HEK293 (cell line): ENCODE results near the gene KCNMB1.

Experiments used
- CTCF ChIA-PET: fragments of 350-600 bp; formaldehyde crosslinking; extraction: SDS; loops from one replicate; lab custom pipeline; 2021; ENCODE audit warnings: antibody characterized with exemption; lab: Yijun Ruan, JAX
- POLR2A ChIA-PET: fragments of 300-600 bp; formaldehyde crosslinking; extraction: SDS; loops from one replicate; lab custom pipeline; 2020; ENCODE audit warnings: antibody characterized with exemption, inconsistent platforms; lab: Yijun Ruan, JAX
- H3K27ac ChIP-seq: fragments of 200-500 bp; sonication (Bioruptor generic); 2 replicates; pipeline ENCODE4 v1.5.1; 2014; ENCODE audit warnings: low read depth, low read length, control low read depth, inconsistent platforms; ENCODE audit errors: extremely low read depth
- H3K36me3 ChIP-seq, 2 experiments: fragments of 200-500 bp in 1 of 2; sonication (Bioruptor generic) in 1 of 2; 1 replicate in 1 of 2; 2 replicates in 1 of 2; pipeline ENCODE4 v1.5.1; 2014 to 2017; ENCODE audit warnings: inconsistent platforms in 2 of 2, low read length in 2 of 2; ENCODE audit not compliant: control insufficient read depth in 2 of 2, insufficient read depth in 1 of 2
- H3K4me1 ChIP-seq: fragments of 200-500 bp; sonication (Bioruptor generic); 2 replicates; pipeline ENCODE4 v1.5.1; 2014; ENCODE audit warnings: mild to moderate bottlenecking, low read length, inconsistent platforms; ENCODE audit not compliant: control insufficient read depth, insufficient read depth
- H3K4me3 ChIP-seq: 2 replicates; pipeline ENCODE4 v1.5.1; 2011; ENCODE audit warnings: low read depth, mild to moderate bottlenecking, control low read depth, low read length, moderate library complexity
- H3K9me3 ChIP-seq: fragments of 200-500 bp; sonication (Bioruptor generic); 2 replicates; pipeline ENCODE4 v1.5.1; 2014; ENCODE audit warnings: low read depth, low read length, inconsistent platforms; ENCODE audit not compliant: control insufficient read depth, insufficient read depth
- GFI1B ChIP-seq: fragments of 450-650 bp; formaldehyde crosslinking; IDR thresholded peaks from 2 replicates; pipeline ENCODE4 v1.5.1; 2016; ENCODE audit warnings: missing biosample characterization, missing genetic modification characterization
- PRDM10 ChIP-seq: fragments of 450-650 bp; formaldehyde crosslinking; IDR thresholded peaks from 2 replicates; pipeline ENCODE4 v1.5.1; 2016; ENCODE audit warnings: missing biosample characterization, missing genetic modification characterization
- YY2 ChIP-seq: fragments of 450-650 bp; formaldehyde crosslinking; IDR thresholded peaks from 2 replicates; pipeline ENCODE4 v1.5.1; 2016; ENCODE audit warnings: missing biosample characterization, missing genetic modification characterization
- ZBTB20 ChIP-seq: fragments of 450-650 bp; formaldehyde crosslinking; IDR thresholded peaks from 2 replicates; pipeline ENCODE4 v1.5.1; 2016; ENCODE audit warnings: missing biosample characterization, missing genetic modification characterization
- ZBTB7A ChIP-seq: fragments of 450-650 bp; formaldehyde crosslinking; IDR thresholded peaks from 2 replicates; pipeline ENCODE4 v1.5.1; 2016; ENCODE audit warnings: low read depth, missing biosample characterization, missing genetic modification characterization
- ZNF155 ChIP-seq: fragments of 450-650 bp; formaldehyde crosslinking; IDR thresholded peaks from 2 replicates; pipeline ENCODE4 v1.5.1; 2016; ENCODE audit warnings: missing biosample characterization, missing genetic modification characterization
- ZNF202 ChIP-seq: fragments of 450-650 bp; formaldehyde crosslinking; IDR thresholded peaks from 2 replicates; pipeline ENCODE4 v1.5.1; 2016; ENCODE audit warnings: missing biosample characterization, missing genetic modification characterization, borderline replicate concordance
- ZNF223 ChIP-seq: fragments of 450-650 bp; formaldehyde crosslinking; IDR thresholded peaks from 2 replicates; pipeline ENCODE4 v1.5.1; 2016; ENCODE audit warnings: missing biosample characterization, missing genetic modification characterization
- ZNF341 ChIP-seq: fragments of 450-650 bp; formaldehyde crosslinking; IDR thresholded peaks from 2 replicates; pipeline ENCODE4; 2016; ENCODE audit warnings: low read depth, missing biosample characterization, missing genetic modification characterization
- ZNF366 ChIP-seq: fragments of 450-650 bp; formaldehyde crosslinking; conservative IDR thresholded peaks from 2 replicates; pipeline ENCODE4 v1.5.1; 2016; ENCODE audit warnings: missing biosample characterization, missing genetic modification characterization
- ZNF394 ChIP-seq: fragments of 450-650 bp; formaldehyde crosslinking; IDR thresholded peaks from 2 replicates; pipeline ENCODE4 v1.5.1; 2016; ENCODE audit warnings: missing biosample characterization, missing genetic modification characterization, mild to moderate bottlenecking, moderate library complexity, borderline replicate concordance
- ZNF521 ChIP-seq: fragments of 450-650 bp; formaldehyde crosslinking; IDR thresholded peaks from 2 replicates; pipeline ENCODE4 v1.5.1; 2017; ENCODE audit warnings: missing biosample characterization, mild to moderate bottlenecking, missing genetic modification characterization
- ZNF548 ChIP-seq: fragments of 450-650 bp; formaldehyde crosslinking; IDR thresholded peaks from 2 replicates; pipeline ENCODE4 v1.5.1; 2016; ENCODE audit warnings: missing biosample characterization, missing genetic modification characterization
- ZNF555 ChIP-seq: fragments of 450-650 bp; formaldehyde crosslinking; conservative IDR thresholded peaks from 2 replicates; pipeline ENCODE4 v1.5.1; 2017; ENCODE audit warnings: missing biosample characterization, mild to moderate bottlenecking, missing genetic modification characterization, inconsistent platforms
- ZNF585B ChIP-seq: fragments of 450-650 bp; formaldehyde crosslinking; IDR thresholded peaks from 2 replicates; pipeline ENCODE4 v1.5.1; 2016; ENCODE audit warnings: missing biosample characterization, missing genetic modification characterization
- ZNF660 ChIP-seq: fragments of 450-650 bp; IDR thresholded peaks from 2 replicates; pipeline ENCODE4 v1.5.1; 2018; ENCODE audit warnings: missing biosample characterization, mild to moderate bottlenecking, missing genetic modification characterization
- ZNF76 ChIP-seq: fragments of 450-650 bp; formaldehyde crosslinking; IDR thresholded peaks from 2 replicates; pipeline ENCODE4; 2016; ENCODE audit warnings: low read depth, missing biosample characterization, missing genetic modification characterization, borderline replicate concordance
- TF ChIP-seq, protein P1 (sequence below): fragments of 450-650 bp; formaldehyde crosslinking; IDR thresholded peaks from 2 replicates; pipeline ENCODE4 v1.5.1; 2017; ENCODE audit warnings: missing biosample characterization, missing genetic modification characterization

KCNMB1 gene

GRCh38 chr5:170382790-170383189 lies 6.4 kb downstream of the KCNMB1 start:
- TF ChIP-seq ZNF341: no peak
- TF ChIP-seq ZNF521 (tag by site-specific recombination): 0 out of 2 replicates have a peak, but pooled peaks have one; percentile 55
- TF ChIP-seq ZNF366 (tag by site-specific recombination): peak; percentile 60; the same call in 1 of the 2 replicates
- H3K4me1 ChIP-seq: no peaks in the 10 kb centered on the region
- POLR2A ChIA-PET: no interaction called here
- H3K9me3 ChIP-seq: no peaks in the 10 kb centered on the region
- no peak overlapping the region for H3K27ac ChIP-seq
- H3K4me3 ChIP-seq: no peak overlapping the region
- CTCF ChIA-PET: no interaction called here
- no peaks in the 10 kb centered on the region for H3K36me3 ChIP-seq

GRCh38 chr5:170380361-170380951 lies 8.7 kb downstream of the KCNMB1 start:
- H3K4me1 ChIP-seq: no peaks in the 10 kb centered on the region
- TF ChIP-seq ZNF76 (tag by site-specific recombination): no peak
- TF ChIP-seq ZNF585B (tag by site-specific recombination): no peak
- no peak for TF ChIP-seq ZNF155 (tag by site-specific recombination)
- TF ChIP-seq ZBTB20 (tag by site-specific recombination): peak; percentile 53; the same call in 1 of the 2 replicates
- TF ChIP-seq ZNF660 (tag by site-specific recombination): no peak
- no peak for TF ChIP-seq ZNF548 (tag by site-specific recombination)
- no peak for TF ChIP-seq GFI1B (tag by site-specific recombination)
- TF ChIP-seq YY2: no peak
- TF ChIP-seq PRDM10: no peak
- TF ChIP-seq ZNF394 (tag by site-specific recombination): peak; percentile 67; the same call in 1 of the 2 replicates
- no peak for TF ChIP-seq ZBTB7A
- TF ChIP-seq ZNF223 (tag by site-specific recombination): no peak

DNA sequence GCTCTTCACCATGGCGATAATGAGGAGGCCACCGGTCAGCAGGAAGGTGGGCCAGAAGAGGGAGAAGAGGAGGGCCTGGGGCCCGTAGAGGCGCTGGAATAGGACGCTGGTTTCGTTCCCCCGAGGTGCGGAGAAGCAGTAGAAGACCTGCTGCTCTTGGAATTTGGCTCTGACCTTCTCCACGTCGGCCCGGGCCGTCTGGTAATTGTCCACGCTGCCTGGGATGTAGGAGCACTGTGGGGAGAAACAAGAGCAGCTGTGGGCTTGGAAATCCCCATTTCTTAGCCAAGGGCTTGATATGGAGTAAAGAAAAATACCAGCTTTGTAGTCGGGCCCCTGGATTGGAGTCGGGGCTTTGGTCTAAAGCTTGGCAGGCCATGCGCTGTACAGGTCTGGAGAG lies 10.4 kb downstream of the KCNMB1 start:
- POLR2A ChIA-PET: no interaction called here
- H3K4me3 ChIP-seq: no peak overlapping the region
- H3K9me3 ChIP-seq: no peaks in the 10 kb centered on the region
- no peak overlapping the region for H3K27ac ChIP-seq
- TF ChIP-seq ZNF521 (tag by site-specific recombination): no peak
- no peak for TF ChIP-seq ZNF202 (tag by site-specific recombination)
- TF ChIP-seq, protein P1, sequence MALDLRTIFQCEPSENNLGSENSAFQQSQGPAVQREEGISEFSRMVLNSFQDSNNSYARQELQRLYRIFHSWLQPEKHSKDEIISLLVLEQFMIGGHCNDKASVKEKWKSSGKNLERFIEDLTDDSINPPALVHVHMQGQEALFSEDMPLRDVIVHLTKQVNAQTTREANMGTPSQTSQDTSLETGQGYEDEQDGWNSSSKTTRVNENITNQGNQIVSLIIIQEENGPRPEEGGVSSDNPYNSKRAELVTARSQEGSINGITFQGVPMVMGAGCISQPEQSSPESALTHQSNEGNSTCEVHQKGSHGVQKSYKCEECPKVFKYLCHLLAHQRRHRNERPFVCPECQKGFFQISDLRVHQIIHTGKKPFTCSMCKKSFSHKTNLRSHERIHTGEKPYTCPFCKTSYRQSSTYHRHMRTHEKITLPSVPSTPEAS (tag by site-specific recombination): no peak
- no peak for TF ChIP-seq ZNF555 (tag by site-specific recombination)
- H3K36me3 ChIP-seq: no peaks in the 10 kb centered on the region
- CTCF ChIA-PET: interaction anchor here (0.6 kb wide), 1 partner anchor 59 kb away, joined by 3 read pairs; no protein-coding TSS in a partner anchor
- no peaks in the 10 kb centered on the region for H3K4me1 ChIP-seq

More at GRCh38 chr5:170380361-170380951, 8.7 kb downstream of the KCNMB1 start:
- H3K27ac ChIP-seq: no peak overlapping the region
- no peak overlapping the region for H3K4me3 ChIP-seq
- H3K36me3 ChIP-seq: no peaks in the 10 kb centered on the region
- CTCF ChIA-PET: interaction anchor here (1.0 to 1.5 kb wide), 4 partner anchors 14 to 113 kb away, joined by 3 to 4 read pairs (median 3); no protein-coding TSS in a partner anchor
- no peaks in the 10 kb centered on the region for H3K9me3 ChIP-seq
- POLR2A ChIA-PET: no interaction called here
